ENCODE data around the gene REEP3. TPM values are rescaled to one million over a fixed set of nuclear protein-coding genes. Genes with fewer than 3 reads are reported as not detected.
A peak's percentile ranks its signal among the peaks of the same experiment; 100 is the strongest.

The REEP3 gene, protein sequence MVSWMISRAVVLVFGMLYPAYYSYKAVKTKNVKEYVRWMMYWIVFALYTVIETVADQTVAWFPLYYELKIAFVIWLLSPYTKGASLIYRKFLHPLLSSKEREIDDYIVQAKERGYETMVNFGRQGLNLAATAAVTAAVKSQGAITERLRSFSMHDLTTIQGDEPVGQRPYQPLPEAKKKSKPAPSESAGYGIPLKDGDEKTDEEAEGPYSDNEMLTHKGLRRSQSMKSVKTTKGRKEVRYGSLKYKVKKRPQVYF
- total RNA-seq, result 10 to 100 TPM; 23.6 to 63.9 (median 41.8) TPM

DNA sequence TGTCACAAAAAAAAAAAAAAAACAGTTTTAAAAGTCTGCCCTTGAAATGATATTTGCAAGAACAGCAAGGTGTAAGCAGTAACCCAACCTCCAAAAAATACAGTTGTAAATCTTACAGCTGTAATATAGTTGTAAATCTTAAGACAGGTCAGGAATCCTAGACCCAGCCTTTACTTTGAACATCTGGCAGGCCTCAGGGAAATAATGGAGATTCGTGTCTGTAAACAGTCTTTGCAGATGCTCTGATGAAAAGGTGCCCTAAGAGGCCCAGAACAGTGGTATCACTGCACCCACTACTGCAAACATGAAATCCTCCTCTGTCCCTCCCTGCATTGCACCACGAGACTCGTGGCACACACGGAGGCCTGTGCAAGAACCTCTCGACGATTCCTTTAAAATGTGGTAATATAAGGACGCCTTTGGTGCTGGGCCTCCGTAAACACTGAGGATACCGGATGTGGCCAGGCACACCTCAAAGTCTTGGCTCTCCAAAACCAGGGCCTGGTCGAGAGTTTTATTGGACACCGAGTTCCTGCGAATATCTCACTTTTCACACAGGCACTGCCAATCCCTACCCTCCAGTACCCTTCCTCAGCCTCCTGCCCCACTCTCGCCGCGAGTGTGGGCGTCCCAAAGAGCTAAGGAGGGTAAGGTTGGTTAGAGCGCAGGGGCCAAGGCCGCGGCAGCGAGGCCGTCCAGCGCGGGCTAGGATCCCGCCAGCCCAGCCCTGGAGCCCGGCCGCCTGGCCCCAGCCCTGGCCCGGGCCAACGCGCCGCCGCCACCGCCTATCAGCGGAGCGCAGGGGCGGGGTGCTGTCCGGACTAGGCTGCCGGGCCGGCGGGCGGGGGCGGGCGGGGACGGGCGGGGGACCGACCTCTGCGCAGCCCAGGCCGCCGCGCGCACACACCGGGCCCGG, at the start of gene REEP3:
Gene REEP3 (plus strand): TSS at position 902 of the 916 bp plus-strand sequence. CDS start 145 bp downstream, outside the sequence.
- Histone ChIP-seq H3K27me3 (no peaks in the 10 kb centered on the region), H3K4me3 (peak within 1 kb of the TSS; percentile 78 to 91 (median 88)), H3K4me1 (peaks cover 32 to 63% (median 38%) of the 10 kb centered on the region in 4 donors), H3K36me3 (no peaks in the 10 kb centered on the region), H3K27ac (peak within 1 kb of the TSS; percentile 99 to 100 (median 99)), H3K9me3 (peaks cover 0 to 3% (median 0%) of the 10 kb centered on the region in 4 donors)
- TF ChIP-seq POLR2A (IDR thresholded peaks at IDR 0.05) (peak in 1 of 4 donors; percentile 58), POLR2AphosphoS5 (IDR thresholded peaks at IDR 0.05) (peak in 1 of 2 donors; percentile 40), EP300 (IDR thresholded peaks at IDR 0.05) (no peak)
- 15 to 30% methylated on average over 9 to 17 of the region's 52 CpGs for WGBS, 2 donors
- peak in 1 of 2 donors; percentile 79 for DNase-seq
- peak; percentile 92 to 94 for ATAC-seq (ENCODE audit: low FRiP score in 2 of 2)

DNA sequence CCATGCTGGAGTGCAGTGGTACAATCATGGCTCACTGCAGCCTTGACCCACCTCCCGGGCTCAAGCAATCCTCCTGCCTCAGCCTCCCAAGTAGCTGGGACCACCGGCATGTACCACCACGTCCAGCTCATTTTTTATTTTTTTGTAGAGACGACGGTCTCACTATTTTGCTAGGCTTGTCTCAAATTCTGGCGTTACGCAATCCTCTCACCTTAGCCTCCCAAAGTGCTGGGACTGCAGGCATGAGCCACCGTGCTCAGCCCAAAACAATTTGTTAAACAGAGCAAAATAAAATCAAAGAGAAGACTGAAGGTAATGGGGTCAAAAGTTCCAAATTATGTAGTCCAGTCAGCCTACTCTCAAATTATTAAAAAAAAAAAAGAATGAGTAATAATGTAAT, 46.7 kb upstream of the REEP3 start:
- ATAC-seq (ENCODE audit: low FRiP score in 2 of 2) (no peak), DNase-seq (no peak)
- no peak overlapping the region for H3K27ac ChIP-seq
- H3K4me3 ChIP-seq, result no peak overlapping the region
- WGBS, 2 donors, result 87 to 94% methylated on average over 8 of the region's 8 CpGs
- no peaks in the 10 kb centered on the region for H3K9me3 ChIP-seq
- no peaks in the 10 kb centered on the region for H3K27me3 ChIP-seq
- TF ChIP-seq EP300 (IDR thresholded peaks at IDR 0.05), result no peak
- no peak for TF ChIP-seq POLR2A (IDR thresholded peaks at IDR 0.05)
- no peak for TF ChIP-seq POLR2AphosphoS5 (IDR thresholded peaks at IDR 0.05)
- TF ChIP-seq, protein P1, sequence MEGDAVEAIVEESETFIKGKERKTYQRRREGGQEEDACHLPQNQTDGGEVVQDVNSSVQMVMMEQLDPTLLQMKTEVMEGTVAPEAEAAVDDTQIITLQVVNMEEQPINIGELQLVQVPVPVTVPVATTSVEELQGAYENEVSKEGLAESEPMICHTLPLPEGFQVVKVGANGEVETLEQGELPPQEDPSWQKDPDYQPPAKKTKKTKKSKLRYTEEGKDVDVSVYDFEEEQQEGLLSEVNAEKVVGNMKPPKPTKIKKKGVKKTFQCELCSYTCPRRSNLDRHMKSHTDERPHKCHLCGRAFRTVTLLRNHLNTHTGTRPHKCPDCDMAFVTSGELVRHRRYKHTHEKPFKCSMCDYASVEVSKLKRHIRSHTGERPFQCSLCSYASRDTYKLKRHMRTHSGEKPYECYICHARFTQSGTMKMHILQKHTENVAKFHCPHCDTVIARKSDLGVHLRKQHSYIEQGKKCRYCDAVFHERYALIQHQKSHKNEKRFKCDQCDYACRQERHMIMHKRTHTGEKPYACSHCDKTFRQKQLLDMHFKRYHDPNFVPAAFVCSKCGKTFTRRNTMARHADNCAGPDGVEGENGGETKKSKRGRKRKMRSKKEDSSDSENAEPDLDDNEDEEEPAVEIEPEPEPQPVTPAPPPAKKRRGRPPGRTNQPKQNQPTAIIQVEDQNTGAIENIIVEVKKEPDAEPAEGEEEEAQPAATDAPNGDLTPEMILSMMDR (IDR thresholded peaks at IDR 0.05), result no peak
- H3K36me3 ChIP-seq, result no peaks in the 10 kb centered on the region
- H3K4me1 ChIP-seq, result peaks cover 2 to 15% (median 5%) of the 10 kb centered on the region in 4 donors

DNA sequence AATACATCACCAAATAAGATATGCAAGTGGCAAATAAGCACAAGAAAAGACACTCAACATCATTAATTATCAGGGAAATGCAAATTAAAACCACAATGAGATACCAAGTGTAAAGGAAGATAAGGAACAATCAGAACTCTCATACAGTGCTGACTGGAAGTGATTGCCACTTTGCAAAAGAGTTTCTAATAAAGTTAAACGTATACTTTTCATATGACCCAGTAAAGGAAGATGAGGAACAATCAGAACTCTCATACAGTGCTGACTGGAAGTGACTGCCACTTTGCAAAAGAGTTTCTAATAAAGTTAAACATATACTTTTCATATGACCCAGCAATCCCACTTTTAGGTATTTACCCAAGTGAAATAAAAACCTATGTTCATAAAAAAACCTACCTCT, 43.3 kb upstream of the REEP3 start:
- no peak overlapping the region for H3K27ac ChIP-seq
- no peaks in the 10 kb centered on the region for H3K9me3 ChIP-seq
- no peak overlapping the region for H3K4me3 ChIP-seq
- no peaks in the 10 kb centered on the region for H3K36me3 ChIP-seq
- 39 to 44% methylated on average over 1 of the region's 1 CpG for WGBS, 2 donors
- peaks cover 0 to 16% (median 7%) of the 10 kb centered on the region in 4 donors for H3K4me1 ChIP-seq
- no peaks in the 10 kb centered on the region for H3K27me3 ChIP-seq
- TF ChIP-seq, protein P1 (IDR thresholded peaks at IDR 0.05), result no peak
- TF ChIP-seq POLR2AphosphoS5 (IDR thresholded peaks at IDR 0.05) (no peak), POLR2A (IDR thresholded peaks at IDR 0.05) (no peak), EP300 (IDR thresholded peaks at IDR 0.05) (no peak)
- no peak for DNase-seq
- ATAC-seq (ENCODE audit: low FRiP score in 2 of 2), result no peak

DNA sequence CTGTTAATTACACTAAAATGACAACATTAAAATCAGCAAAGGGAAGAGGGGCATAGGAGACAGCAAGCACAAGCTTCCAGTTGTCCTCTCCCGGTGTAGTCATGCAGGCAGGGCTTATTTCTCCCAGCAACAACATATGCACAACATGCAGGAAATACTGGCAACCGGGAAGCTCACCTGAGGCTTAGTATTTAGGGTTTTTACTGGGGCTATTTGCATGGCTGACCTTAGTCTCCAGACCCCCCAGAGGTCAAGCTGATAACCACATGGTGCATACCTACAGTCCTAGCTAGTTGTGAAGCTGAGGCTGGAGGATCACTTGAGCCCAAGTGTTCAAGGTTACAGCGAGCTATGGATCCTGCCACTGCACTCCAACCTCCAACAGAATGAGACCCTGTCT, 42.6 kb upstream of the REEP3 start:
- no peaks in the 10 kb centered on the region for H3K36me3 ChIP-seq
- peaks cover 0 to 22% (median 7%) of the 10 kb centered on the region in 4 donors for H3K4me1 ChIP-seq
- 84 to 87% methylated on average over 3 of the region's 3 CpGs for WGBS, 2 donors
- no peaks in the 10 kb centered on the region for H3K9me3 ChIP-seq
- no peaks in the 10 kb centered on the region for H3K27me3 ChIP-seq
- TF ChIP-seq, protein P1 (IDR thresholded peaks at IDR 0.05), result no peak
- TF ChIP-seq POLR2AphosphoS5 (IDR thresholded peaks at IDR 0.05) (no peak), POLR2A (IDR thresholded peaks at IDR 0.05) (no peak), EP300 (IDR thresholded peaks at IDR 0.05) (no peak)
- DNase-seq (no peak), ATAC-seq (ENCODE audit: low FRiP score in 2 of 2) (no peak)
- H3K27ac ChIP-seq, result no peak overlapping the region
- no peak overlapping the region for H3K4me3 ChIP-seq

DNA sequence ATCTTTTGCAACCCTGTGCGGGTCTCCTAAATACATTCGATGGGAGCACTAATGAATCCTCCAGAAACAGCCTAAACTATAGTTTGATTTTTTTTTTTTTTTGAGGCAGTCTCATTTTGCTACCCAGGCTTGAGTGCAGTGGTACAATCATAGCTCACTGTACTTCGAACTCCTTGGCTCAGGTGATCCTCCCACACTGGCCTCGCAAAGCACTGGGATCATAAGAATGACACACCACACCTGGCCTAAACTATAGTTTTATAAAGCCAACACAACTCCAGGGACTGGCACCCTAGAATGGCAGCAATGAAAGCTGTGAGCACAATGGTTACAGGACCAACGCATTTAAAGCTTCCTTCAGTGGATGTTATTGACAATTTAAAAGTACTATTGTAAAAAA, 41.0 kb upstream of the REEP3 start:
- DNase-seq, result no peak
- Histone ChIP-seq H3K27ac (no peak overlapping the region), H3K4me3 (no peak overlapping the region), H3K27me3 (no peaks in the 10 kb centered on the region), H3K4me1 (peaks cover 0 to 23% (median 7%) of the 10 kb centered on the region in 4 donors), H3K9me3 (no peaks in the 10 kb centered on the region), H3K36me3 (no peaks in the 10 kb centered on the region)
- TF ChIP-seq POLR2A (IDR thresholded peaks at IDR 0.05) (no peak), POLR2AphosphoS5 (IDR thresholded peaks at IDR 0.05) (no peak), EP300 (IDR thresholded peaks at IDR 0.05) (no peak)
- TF ChIP-seq, protein P1 (IDR thresholded peaks at IDR 0.05), result no peak
- ATAC-seq (ENCODE audit: low FRiP score in 2 of 2), result no peak
- 94 to 98% methylated on average over 5 of the region's 5 CpGs for WGBS, 2 donors
